Body of pancreas (tissue), 4 donors: ENCODE results near the gene CDC42EP2. TPM values are rescaled to one million over a fixed set of nuclear protein-coding genes. Genes with fewer than 3 reads are reported as not detected.

Experiments
- ATAC-seq: fragments of 150-250 bp; one replicate; pipeline ENCODE4 v1.9.1; 2016
- DNase-seq, 4 donors: peaks; one replicate each; pipeline ENCODE4 v3.0.0-alpha.2; 2019
- H3K27ac ChIP-seq, 4 donors: fragments of 200-600 bp; sonication (generic); 1 replicate in 3 of 4; 2 replicates in 1 of 4; pipeline versions ENCODE4 v1.5.1 to v1.6.1; 2016 to 2019; ENCODE audit warnings: mild to moderate bottlenecking in 1 of 4, mixed read lengths in 1 of 4, moderate library complexity in 1 of 4
- H3K27me3 ChIP-seq, 2 donors: fragments of 200-600 bp; sonication (generic); one replicate each; pipeline ENCODE4 v1.6.0; 2016; ENCODE audit warnings: mild to moderate bottlenecking in 1 of 2
- H3K36me3 ChIP-seq, 2 donors: fragments of 200-600 bp; sonication (generic); replicated peaks in 1 of 2; 2 replicates each; pipeline ENCODE4 v1.5.1; 2016; ENCODE audit warnings: low read depth in 2 of 2; ENCODE audit not compliant: insufficient read depth in 1 of 2
- H3K4me1 ChIP-seq: fragments of 200-600 bp; sonication (generic); one replicate; pipeline ENCODE4 v1.6.0; 2016
- H3K4me3 ChIP-seq, 2 donors: fragments of 200-600 bp; sonication (generic); 1 replicate in 1 of 2; 2 replicates in 1 of 2; pipeline ENCODE4 v1.5.1; 2016 to 2019
- H3K9me3 ChIP-seq, 3 donors: fragments of 200-600 bp; sonication (generic); 1 replicate in 2 of 3; 2 replicates in 1 of 3; pipeline ENCODE4 v1.5.1; 2016
- POLR2A ChIP-seq, 3 donors: fragments of 450-650 bp; IDR thresholded peaks; one replicate each; pipeline ENCODE4 v1.6.1; 2016; ENCODE audit warnings: antibody characterized with exemption in 3 of 3, mild to moderate bottlenecking in 2 of 3
- WGBS, 2 donors: methylation state at CpG; one replicate each; pipeline ENCODE4 v1.1.5; 2017; 5-methylcytosine and 5-hydroxymethylcytosine counted together
- intact Hi-C: fragments of 100-400 bp; cut with DNase I; formaldehyde crosslinking; loops from one replicate; pipeline ENCODE4 v1.15.1; 2023
- total RNA-seq, 2 donors: library from RNA; depleted of rRNA; stranded (reverse); fragments of >200 nt; gene quantifications; one replicate each; pipeline ENCODE4 v1.1.0, GENCODE V29; 2016
- TF ChIP-seq, protein P1 (sequence below), 7 experiments: fragments of 450-650 bp in 4 of 7; fragments of 200-600 bp in 3 of 7; sonication (generic) in 3 of 7; IDR thresholded peaks; one replicate each; pipeline ENCODE4 v1.5.1; 2016 to 2019; ENCODE audit warnings: antibody characterized with exemption in 7 of 7

CDC42EP2 gene
- total RNA-seq, 2 donors from 2014 or later, result 8.3 to 16.8 TPM

DNA sequence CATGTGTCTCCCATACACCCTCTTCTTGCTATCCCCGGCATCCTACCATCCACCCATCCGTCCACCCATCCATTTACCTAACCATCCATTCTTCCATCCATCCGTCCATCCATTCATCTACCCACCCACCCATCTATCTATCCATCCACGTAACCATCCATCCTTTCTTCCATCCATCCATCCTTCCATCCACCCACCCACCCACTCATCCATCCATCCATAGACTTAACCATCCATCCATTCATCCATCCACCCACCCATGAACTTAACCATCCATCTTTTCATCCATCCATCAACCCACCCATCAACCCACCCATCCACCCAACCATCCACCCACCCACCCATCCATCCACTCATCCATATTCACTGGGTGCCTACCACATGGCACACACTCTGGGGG lies 10.6 kb upstream of the CDC42EP2 start:
- WGBS, 2 donors, result 95 to 96% methylated on average over 4 of the region's 4 CpGs
- TF ChIP-seq, protein P1, sequence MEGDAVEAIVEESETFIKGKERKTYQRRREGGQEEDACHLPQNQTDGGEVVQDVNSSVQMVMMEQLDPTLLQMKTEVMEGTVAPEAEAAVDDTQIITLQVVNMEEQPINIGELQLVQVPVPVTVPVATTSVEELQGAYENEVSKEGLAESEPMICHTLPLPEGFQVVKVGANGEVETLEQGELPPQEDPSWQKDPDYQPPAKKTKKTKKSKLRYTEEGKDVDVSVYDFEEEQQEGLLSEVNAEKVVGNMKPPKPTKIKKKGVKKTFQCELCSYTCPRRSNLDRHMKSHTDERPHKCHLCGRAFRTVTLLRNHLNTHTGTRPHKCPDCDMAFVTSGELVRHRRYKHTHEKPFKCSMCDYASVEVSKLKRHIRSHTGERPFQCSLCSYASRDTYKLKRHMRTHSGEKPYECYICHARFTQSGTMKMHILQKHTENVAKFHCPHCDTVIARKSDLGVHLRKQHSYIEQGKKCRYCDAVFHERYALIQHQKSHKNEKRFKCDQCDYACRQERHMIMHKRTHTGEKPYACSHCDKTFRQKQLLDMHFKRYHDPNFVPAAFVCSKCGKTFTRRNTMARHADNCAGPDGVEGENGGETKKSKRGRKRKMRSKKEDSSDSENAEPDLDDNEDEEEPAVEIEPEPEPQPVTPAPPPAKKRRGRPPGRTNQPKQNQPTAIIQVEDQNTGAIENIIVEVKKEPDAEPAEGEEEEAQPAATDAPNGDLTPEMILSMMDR (IDR thresholded peaks at IDR 0.05), result no peak
- no peak for TF ChIP-seq POLR2A (IDR thresholded peaks at IDR 0.05)
- Histone ChIP-seq H3K4me3 (no peak overlapping the region), H3K36me3 (no peaks in the 10 kb centered on the region), H3K27me3 (no peaks in the 10 kb centered on the region), H3K27ac (no peak overlapping the region), H3K9me3 (no peaks in the 10 kb centered on the region), H3K4me1 (peaks cover 32% of the 10 kb centered on the region)
- DNase-seq (no peak), ATAC-seq (no peak)
- intact Hi-C loops, result no loop called here

DNA sequence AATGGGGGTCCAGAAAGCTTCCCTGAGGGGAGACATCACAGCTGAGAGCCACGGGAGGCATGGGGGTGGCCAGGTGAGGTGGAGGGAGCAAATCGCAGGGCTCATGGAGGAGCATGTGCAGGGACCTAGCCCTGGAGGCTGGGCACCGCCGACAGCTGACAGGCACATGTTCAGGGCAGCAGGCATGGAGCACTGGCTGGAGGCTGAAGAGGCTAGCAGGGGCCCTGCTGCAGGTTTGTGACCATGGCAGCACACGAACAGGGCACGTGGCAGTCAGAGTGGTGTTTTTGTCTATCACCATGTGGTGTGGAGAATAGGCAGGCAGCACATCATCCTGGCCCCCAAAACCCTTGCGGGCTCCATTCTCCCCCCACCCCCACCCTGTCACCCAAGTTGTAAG lies 10.1 kb upstream of the CDC42EP2 start:
- Histone ChIP-seq H3K27me3 (no peaks in the 10 kb centered on the region), H3K4me3 (no peak overlapping the region), H3K27ac (peak overlapping the region in 2 of 4 donors; percentile 28 to 86), H3K9me3 (no peaks in the 10 kb centered on the region), H3K4me1 (peaks cover 32% of the 10 kb centered on the region), H3K36me3 (no peaks in the 10 kb centered on the region)
- intact Hi-C loops, result no loop called here
- 84 to 88% methylated on average over 7 of the region's 7 CpGs for WGBS, 2 donors
- ATAC-seq (no peak), DNase-seq (no peak)
- no peak for TF ChIP-seq POLR2A (IDR thresholded peaks at IDR 0.05)
- TF ChIP-seq, protein P1 (IDR thresholded peaks at IDR 0.05), result no peak

DNA sequence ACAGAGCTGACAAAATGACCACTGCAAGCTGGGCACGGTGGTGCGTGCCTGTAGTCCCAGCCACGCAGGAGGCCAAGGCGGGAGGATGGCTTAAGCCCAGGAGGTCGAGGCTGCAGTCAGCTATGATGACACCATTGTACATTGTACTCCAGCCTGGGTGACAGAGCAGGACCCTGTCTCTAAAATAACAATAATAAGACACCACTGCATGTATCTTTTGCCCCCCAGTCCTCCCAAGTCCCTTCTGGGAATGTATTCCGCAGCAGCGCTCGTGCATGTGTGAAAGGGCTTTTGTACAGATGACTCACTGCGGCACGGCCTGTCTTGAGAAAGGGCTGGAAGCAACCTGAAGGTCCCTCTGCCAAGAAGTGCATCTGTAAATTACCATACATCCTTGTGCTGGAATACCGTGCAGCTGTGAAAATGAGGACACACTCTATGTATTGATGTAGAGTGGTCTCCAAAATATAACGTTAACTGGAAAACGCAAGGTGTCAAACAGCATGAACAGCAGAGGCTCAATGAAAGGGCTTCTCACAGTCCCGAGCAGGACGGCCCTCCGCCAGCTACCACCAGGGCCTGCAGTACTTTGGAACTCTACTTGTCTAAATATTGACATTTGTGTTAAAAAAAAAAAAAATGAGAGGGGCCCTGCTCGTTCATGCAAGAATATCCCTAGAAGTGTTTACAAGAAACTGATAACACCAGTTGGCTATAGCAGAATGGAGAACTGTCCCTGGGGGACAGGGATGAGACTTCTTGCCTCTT lies 9.0 kb upstream of the CDC42EP2 start:
- Histone ChIP-seq H3K4me1 (peaks cover 32% of the 10 kb centered on the region), H3K27ac (peak overlapping the region; percentile 28 to 86 (median 66)), H3K36me3 (no peaks in the 10 kb centered on the region), H3K9me3 (no peaks in the 10 kb centered on the region), H3K27me3 (no peaks in the 10 kb centered on the region), H3K4me3 (no peak overlapping the region)
- WGBS, 2 donors, result 44 to 50% methylated on average over 13 to 17 of the region's 17 CpGs
- ATAC-seq (peak; percentile 72), DNase-seq (peak; percentile 53 to 84 (median 74))
- intact Hi-C loops, result no loop called here
- no peak for TF ChIP-seq POLR2A (IDR thresholded peaks at IDR 0.05)
- TF ChIP-seq, protein P1 (IDR thresholded peaks at IDR 0.05), result peak in 4 of 7 experiments; percentile 22 to 35 (median 26)

DNA sequence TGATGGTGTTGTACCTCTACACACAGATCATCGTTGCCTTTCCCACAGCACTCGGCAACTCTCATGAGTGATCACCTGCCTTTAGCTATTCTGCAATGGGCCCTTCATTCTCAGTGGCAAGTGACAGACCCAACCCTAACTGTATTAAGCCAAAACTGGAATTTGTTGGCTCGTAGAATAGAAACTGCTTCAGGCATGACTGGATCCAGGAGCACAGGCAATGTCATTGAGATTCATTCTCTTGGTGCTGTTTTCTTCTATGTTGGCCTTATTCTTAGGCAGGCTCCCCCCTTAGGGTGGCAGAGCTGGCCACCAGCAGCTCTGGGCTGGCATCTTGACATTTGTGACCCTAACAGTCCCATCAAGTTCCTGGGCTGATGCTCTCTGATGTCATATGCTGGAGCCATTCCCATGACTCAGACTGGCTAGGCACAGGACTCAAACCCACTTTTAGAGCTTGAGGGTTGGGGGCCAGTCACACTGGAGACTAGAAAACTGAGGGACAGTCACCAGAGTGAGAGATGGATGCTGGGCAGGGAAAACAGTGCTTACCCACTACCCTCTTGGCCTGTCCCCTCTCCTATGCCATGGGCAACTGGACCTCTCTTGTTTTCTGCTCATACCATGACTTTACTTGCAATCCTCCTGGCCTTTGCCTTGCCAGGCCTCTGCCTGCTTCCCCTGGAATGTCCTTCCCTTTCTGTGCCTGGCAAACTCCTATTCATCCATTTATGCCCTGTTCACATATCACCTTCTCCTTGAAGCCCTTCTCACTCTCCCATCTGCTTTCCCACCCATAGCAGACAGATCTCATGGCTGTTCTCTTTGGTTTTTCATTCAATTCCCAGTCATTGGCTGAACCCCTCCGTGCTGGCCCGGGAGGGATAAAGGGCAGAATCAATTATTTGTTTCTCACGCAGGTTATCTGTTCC lies 7.1 kb upstream of the CDC42EP2 start:
- ATAC-seq (no peak), DNase-seq (no peak)
- WGBS, 2 donors, result 81 to 84% methylated on average over 6 of the region's 6 CpGs
- no peaks in the 10 kb centered on the region for H3K36me3 ChIP-seq
- H3K27me3 ChIP-seq, result no peaks in the 10 kb centered on the region
- H3K4me1 ChIP-seq, result peaks cover 32% of the 10 kb centered on the region
- intact Hi-C loops, result no loop called here
- H3K27ac ChIP-seq, result peak overlapping the region in 2 of 4 donors; percentile 55 to 64
- H3K9me3 ChIP-seq, result no peaks in the 10 kb centered on the region
- TF ChIP-seq POLR2A (IDR thresholded peaks at IDR 0.05), result no peak
- TF ChIP-seq, protein P1 (IDR thresholded peaks at IDR 0.05), result no peak
- H3K4me3 ChIP-seq, result no peak overlapping the region
